Spleen (tissue), 7 donors: ENCODE data around the gene OR5L2.

Experiments
- CTCF ChIP-seq, 11 experiments: fragments of 200-600 bp in 7 of 11; fragments of 450-650 bp in 4 of 11; sonication (generic) in 4 of 11; IDR thresholded peaks in 8 of 11; conservative IDR thresholded peaks in 3 of 11; 1 replicate in 7 of 11; 2 replicates in 4 of 11; pipeline versions ENCODE4 v1.4.0 to v1.8.0; 2016 to 2021; ENCODE audit warnings: antibody characterized with exemption in 11 of 11, inconsistent platforms in 4 of 11, mild to moderate bottlenecking in 1 of 11
- POLR2AphosphoS5 ChIP-seq, 3 donors: sonication (generic); formaldehyde crosslinking; IDR thresholded peaks; one replicate each; pipeline ENCODE4 v1.5.1; 2017; ENCODE audit warnings: antibody characterized with exemption in 3 of 3
- donor health status: DM: no; HTN: no; CAD: no; lungs with moderate emphysema.
- donor health status: DM: no; HTN: no; CAD: no.
- donor health status: DM: no; HTN: no; CAD: no.

- TF ChIP-seq POLR2AphosphoS5 (IDR thresholded peaks at IDR 0.05) (no peak), CTCF (IDR thresholded peaks at IDR 0.05 in 8 of 11, conservative IDR thresholded peaks at IDR 0.05 in 3 of 11) (no peak)
Measured at GRCh38 chr11:55847453-55847852, 20.4 kb downstream of the OR5L2 start.
